CD4-positive, alpha-beta T cell (primary cell): ENCODE results near the gene EMILIN3. TPM values are rescaled to one million over a fixed set of nuclear protein-coding genes. Genes with fewer than 3 reads are reported as not detected.
A peak's percentile ranks its signal among the peaks of the same experiment; 100 is the strongest.

Experiments
- ATAC-seq: fragments of 200-7000 bp; cut with Tn5 transposase; one replicate; pipeline ENCODE4 v1.10.0; 2022; ENCODE audit warnings: mild to moderate bottlenecking; ENCODE audit not compliant: poor library complexity
- CTCF ChIA-PET: fragments of 350-600 bp; sonication (Branson Sonifier 250); formaldehyde crosslinking; loops from one replicate; lab custom pipeline; 2021; ENCODE audit warnings: antibody characterized with exemption, inconsistent platforms; lab: Charles Lee
- POLR2A ChIA-PET: fragments of 350-600 bp; sonication (Branson Sonifier 250); formaldehyde crosslinking; loops from one replicate; lab custom pipeline; 2021; ENCODE audit warnings: antibody characterized with exemption, inconsistent platforms; lab: Charles Lee
- DNase-seq, 14 experiments: peaks; one replicate each; pipeline ENCODE4 v3.0.0-alpha.2; 2013 to 2020; ENCODE audit warnings: mixed read lengths in 2 of 14
- H3K27ac ChIP-seq, 2 donors: one replicate each; pipeline versions ENCODE4 v1.5.1 to v1.7.0; 2013; ENCODE audit warnings: low read length in 2 of 2, low read depth in 1 of 2, mild to moderate bottlenecking in 1 of 2
- H3K27me3 ChIP-seq, 2 experiments: 1 replicate in 1 of 2; 2 replicates in 1 of 2; pipeline versions ENCODE4 v1.6.1 to v1.7.0; 2013; ENCODE audit warnings: low read length in 2 of 2, control low read depth in 1 of 2, mild to moderate bottlenecking in 1 of 2, moderate library complexity in 1 of 2; ENCODE audit not compliant: insufficient read depth in 2 of 2, control insufficient read depth in 1 of 2
- H3K36me3 ChIP-seq: one replicate; pipeline ENCODE4 v1.6.1; 2013; ENCODE audit warnings: low read length, control low read depth; ENCODE audit not compliant: insufficient read depth
- H3K4me1 ChIP-seq: one replicate; pipeline ENCODE4 v1.6.1; 2013; ENCODE audit warnings: low read length, control low read depth; ENCODE audit not compliant: insufficient read depth
- H3K4me3 ChIP-seq: one replicate; pipeline ENCODE4 v1.5.1; 2013; ENCODE audit warnings: mild to moderate bottlenecking, low read length, moderate library complexity
- H3K9me3 ChIP-seq, 2 experiments: 1 replicate in 1 of 2; 2 replicates in 1 of 2; pipeline versions ENCODE4 v1.6.1 to v1.7.0; 2013; ENCODE audit warnings: low read length in 2 of 2, mild to moderate bottlenecking in 2 of 2, control low read depth in 1 of 2, moderate library complexity in 1 of 2; ENCODE audit not compliant: control insufficient read depth in 1 of 2, insufficient read depth in 1 of 2
- H3K27ac Mint-ChIP-seq: one replicate; pipeline ENCODE4 v1.8.0; 2020; ENCODE audit warnings: mixed read lengths
- H3K27me3 Mint-ChIP-seq: one replicate; pipeline ENCODE4 v1.8.0; 2021; ENCODE audit warnings: mixed read lengths
- H3K36me3 Mint-ChIP-seq: one replicate; pipeline ENCODE4 v1.8.0; 2021; ENCODE audit warnings: low read depth, mixed read lengths
- H3K4me1 Mint-ChIP-seq: one replicate; pipeline ENCODE4 v1.8.0; 2021; ENCODE audit warnings: low read depth, mixed read lengths
- H3K4me3 Mint-ChIP-seq: one replicate; pipeline ENCODE4 v1.8.0; 2020; ENCODE audit warnings: mild to moderate bottlenecking, mixed read lengths
- H3K9me3 Mint-ChIP-seq: one replicate; pipeline ENCODE4 v1.8.0; 2020; ENCODE audit warnings: mixed read lengths
- CTCF ChIP-seq: fragments of 200-600 bp; IDR thresholded peaks from one replicate; pipeline ENCODE4 v1.8.0; 2022; ENCODE audit warnings: antibody characterized with exemption, mild to moderate bottlenecking
- intact Hi-C, 2 experiments: fragments of 100-400 bp; cut with DNase I in 1 of 2; cut with micrococcal nuclease in 1 of 2; formaldehyde crosslinking; loops; one replicate each; pipeline versions ENCODE4 v1.15.1 to v1.9.0; 2023 to 2025; cut with DNase I, micrococcal nuclease
- total RNA-seq, 174 experiments: library from RNA in 2 of 174; stranded (reverse) in 2 of 174; gene quantifications; one replicate each; pipeline ENCODE4 v1.2.3 and lab custom pipeline; 2021 to 2026

EMILIN3 gene
- total RNA-seq, 2 experiments from 2014 or later: 0.11 to 0.22 TPM

GRCh38 chr20:41329435-41330342 lies 36.9 kb downstream of the EMILIN3 start:
- H3K9me3 Mint-ChIP-seq: no peaks in the 10 kb centered on the region
- Histone ChIP-seq H3K9me3 (no peaks in the 10 kb centered on the region), H3K4me1 (peaks cover 12% of the 10 kb centered on the region), H3K27ac (no peak overlapping the region), H3K36me3 (no peaks in the 10 kb centered on the region), H3K27me3 (no peaks in the 10 kb centered on the region), H3K4me3 (no peak overlapping the region)
- peaks cover 11% of the 10 kb centered on the region for H3K4me1 Mint-ChIP-seq
- no peaks in the 10 kb centered on the region for H3K27me3 Mint-ChIP-seq
- ATAC-seq (peak; percentile 100), DNase-seq (peak; percentile 15 to 74 (median 49))
- CTCF ChIA-PET: interaction anchor here (0.6 to 1.1 kb wide), 4 partner anchors 9 to 428 kb away, joined by 3 read pairs; no protein-coding TSS in a partner anchor
- no peaks in the 10 kb centered on the region for H3K36me3 Mint-ChIP-seq
- intact Hi-C loops: loop anchor here in 1 of 2 experiments (10.0 kb wide), 1 partner anchor 95 kb away; no protein-coding TSS in a partner anchor
- POLR2A ChIA-PET: interaction anchor here (0.9 to 1.4 kb wide), 4 partner anchors 12 to 289 kb away, joined by 3 to 12 read pairs (median 4); partner anchors contain the start of genes CHD6, PLCG1 and ZHX3
- no peak for TF ChIP-seq CTCF
- H3K27ac Mint-ChIP-seq: no peak overlapping the region
- H3K4me3 Mint-ChIP-seq: no peak overlapping the region

- H3K9me3 ChIP-seq: no peaks in the 10 kb centered on the region
- peaks cover 12% of the 10 kb centered on the region for H3K4me1 ChIP-seq
- Mint-ChIP-seq H3K4me1 (peaks cover 11% of the 10 kb centered on the region), H3K9me3 (no peaks in the 10 kb centered on the region), H3K27me3 (no peaks in the 10 kb centered on the region), H3K36me3 (no peaks in the 10 kb centered on the region), H3K4me3 (no peak overlapping the region), H3K27ac (no peak overlapping the region)
- no peak for TF ChIP-seq CTCF
- H3K36me3 ChIP-seq: no peaks in the 10 kb centered on the region
- H3K27ac ChIP-seq: no peak overlapping the region
- ATAC-seq (no peak), DNase-seq (no peak)
- no peak overlapping the region for H3K4me3 ChIP-seq
- ChIA-PET POLR2A (no interaction called here), CTCF (no interaction called here)
- no peaks in the 10 kb centered on the region for H3K27me3 ChIP-seq
- intact Hi-C loops: no loop called here
These were observed 39.4 kb downstream of the EMILIN3 start for GRCh38 chr20:41327178-41327577.

GRCh38 chr20:41320976-41321375 lies 45.6 kb downstream of the EMILIN3 start:
- Mint-ChIP-seq H3K27ac (peak overlapping the region; percentile 1), H3K4me1 (peaks cover 27% of the 10 kb centered on the region), H3K9me3 (no peaks in the 10 kb centered on the region), H3K4me3 (no peak overlapping the region), H3K27me3 (no peaks in the 10 kb centered on the region), H3K36me3 (no peaks in the 10 kb centered on the region)
- no peak for TF ChIP-seq CTCF
- Histone ChIP-seq H3K27ac (no peak overlapping the region), H3K4me3 (no peak overlapping the region), H3K9me3 (no peaks in the 10 kb centered on the region), H3K36me3 (no peaks in the 10 kb centered on the region), H3K27me3 (no peaks in the 10 kb centered on the region), H3K4me1 (peaks cover 13% of the 10 kb centered on the region)
- DNase-seq (no peak), ATAC-seq (no peak)
- CTCF ChIA-PET: interaction anchor here (0.5 kb wide), 1 partner anchor 9 kb away, joined by 3 read pairs; no protein-coding TSS in a partner anchor
- POLR2A ChIA-PET: no interaction called here
- intact Hi-C loops: no loop called here
